LNCaP clone FGC (cell line): ENCODE data around the gene USH2A.

ENCODE experiments used
- DNase-seq: peaks from one replicate; pipeline ENCODE4 v3.0.0-alpha.2; 2011; ENCODE audit warnings: low read depth
- H3K4me3 ChIP-seq: 2 replicates; pipeline ENCODE4 v1.5.1; 2011; ENCODE audit warnings: mild to moderate bottlenecking, low read depth, low read length, control low read depth
- TF ChIP-seq, protein P1 (sequence below): IDR thresholded peaks from 2 replicates; pipeline ENCODE4 v1.5.1; 2012; ENCODE audit warnings: mild to moderate bottlenecking; ENCODE audit not compliant: control insufficient read depth, insufficient read depth; ENCODE audit errors: extremely low read depth

The USH2A gene

GRCh38 chr1:215718575-215719287, 704.5 kb downstream of the USH2A start:
- no peak overlapping the region for H3K4me3 ChIP-seq
- TF ChIP-seq, protein P1, sequence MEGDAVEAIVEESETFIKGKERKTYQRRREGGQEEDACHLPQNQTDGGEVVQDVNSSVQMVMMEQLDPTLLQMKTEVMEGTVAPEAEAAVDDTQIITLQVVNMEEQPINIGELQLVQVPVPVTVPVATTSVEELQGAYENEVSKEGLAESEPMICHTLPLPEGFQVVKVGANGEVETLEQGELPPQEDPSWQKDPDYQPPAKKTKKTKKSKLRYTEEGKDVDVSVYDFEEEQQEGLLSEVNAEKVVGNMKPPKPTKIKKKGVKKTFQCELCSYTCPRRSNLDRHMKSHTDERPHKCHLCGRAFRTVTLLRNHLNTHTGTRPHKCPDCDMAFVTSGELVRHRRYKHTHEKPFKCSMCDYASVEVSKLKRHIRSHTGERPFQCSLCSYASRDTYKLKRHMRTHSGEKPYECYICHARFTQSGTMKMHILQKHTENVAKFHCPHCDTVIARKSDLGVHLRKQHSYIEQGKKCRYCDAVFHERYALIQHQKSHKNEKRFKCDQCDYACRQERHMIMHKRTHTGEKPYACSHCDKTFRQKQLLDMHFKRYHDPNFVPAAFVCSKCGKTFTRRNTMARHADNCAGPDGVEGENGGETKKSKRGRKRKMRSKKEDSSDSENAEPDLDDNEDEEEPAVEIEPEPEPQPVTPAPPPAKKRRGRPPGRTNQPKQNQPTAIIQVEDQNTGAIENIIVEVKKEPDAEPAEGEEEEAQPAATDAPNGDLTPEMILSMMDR, result no peak
- DNase-seq, result no peak

GRCh38 chr1:215717677-215718426, 705.4 kb downstream of the USH2A start:
- DNase-seq, result no peak
- no peak overlapping the region for H3K4me3 ChIP-seq
- TF ChIP-seq, protein P1, result no peak

DNA sequence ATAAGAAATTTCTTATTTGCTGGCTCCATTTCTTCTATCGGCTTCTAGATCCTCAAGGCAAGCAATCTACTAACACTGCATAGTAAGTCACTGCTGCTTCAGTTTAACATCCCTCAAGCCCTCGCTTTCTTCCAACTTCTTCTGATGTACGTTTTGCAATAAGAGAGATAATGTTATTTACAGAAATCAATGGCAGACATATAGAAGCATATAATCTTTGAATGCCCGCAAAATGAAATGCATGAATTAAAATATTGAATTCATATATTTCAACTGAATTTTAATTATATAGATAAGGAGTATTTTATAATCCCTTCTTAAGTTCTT, 712.4 kb downstream of the USH2A start:
- TF ChIP-seq, protein P1, result no peak
- DNase-seq, result no peak
- H3K4me3 ChIP-seq, result no peak overlapping the region

DNA sequence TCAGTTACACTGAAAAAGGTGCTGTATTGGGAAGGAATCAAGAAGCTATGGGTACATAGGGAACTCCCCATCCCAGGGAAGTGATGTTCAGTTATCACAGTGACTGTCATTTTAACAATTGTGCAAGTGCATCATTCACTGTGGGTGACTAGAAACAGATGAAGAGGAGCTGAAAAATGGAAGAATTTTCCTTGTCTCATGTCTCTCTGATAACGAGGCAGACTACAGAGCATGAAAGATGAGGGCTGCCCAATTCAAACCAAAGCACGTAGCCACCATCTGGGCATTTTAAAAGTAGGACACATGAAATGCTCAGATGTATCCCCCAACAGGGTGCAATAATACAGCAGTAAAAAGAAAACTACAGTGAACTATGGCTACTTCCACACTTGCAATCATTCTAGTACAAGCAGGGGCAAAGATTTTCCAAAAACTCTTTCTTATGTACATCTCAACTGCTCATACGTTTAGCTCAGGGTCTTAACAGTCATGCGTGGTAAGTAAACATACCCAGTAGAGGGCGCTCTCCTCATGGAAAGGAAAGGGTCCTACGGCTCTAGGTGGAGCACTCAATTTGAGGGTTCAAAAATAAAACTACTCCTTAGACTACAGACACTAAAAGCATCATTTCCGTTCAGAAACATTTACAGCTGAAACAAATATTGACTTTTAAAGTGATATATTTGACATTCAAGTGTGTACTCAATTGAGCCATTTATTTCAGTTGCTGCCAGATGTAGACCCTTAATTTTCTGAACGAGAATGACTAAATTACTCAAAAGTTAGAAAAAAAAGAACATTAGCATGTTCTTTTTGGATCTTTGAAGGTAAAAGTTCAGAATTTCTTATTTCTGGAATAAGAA, 713.0 kb downstream of the USH2A start:
- no peak overlapping the region for H3K4me3 ChIP-seq
- TF ChIP-seq, protein P1, result peak; percentile 76
- DNase-seq, result no peak

DNA sequence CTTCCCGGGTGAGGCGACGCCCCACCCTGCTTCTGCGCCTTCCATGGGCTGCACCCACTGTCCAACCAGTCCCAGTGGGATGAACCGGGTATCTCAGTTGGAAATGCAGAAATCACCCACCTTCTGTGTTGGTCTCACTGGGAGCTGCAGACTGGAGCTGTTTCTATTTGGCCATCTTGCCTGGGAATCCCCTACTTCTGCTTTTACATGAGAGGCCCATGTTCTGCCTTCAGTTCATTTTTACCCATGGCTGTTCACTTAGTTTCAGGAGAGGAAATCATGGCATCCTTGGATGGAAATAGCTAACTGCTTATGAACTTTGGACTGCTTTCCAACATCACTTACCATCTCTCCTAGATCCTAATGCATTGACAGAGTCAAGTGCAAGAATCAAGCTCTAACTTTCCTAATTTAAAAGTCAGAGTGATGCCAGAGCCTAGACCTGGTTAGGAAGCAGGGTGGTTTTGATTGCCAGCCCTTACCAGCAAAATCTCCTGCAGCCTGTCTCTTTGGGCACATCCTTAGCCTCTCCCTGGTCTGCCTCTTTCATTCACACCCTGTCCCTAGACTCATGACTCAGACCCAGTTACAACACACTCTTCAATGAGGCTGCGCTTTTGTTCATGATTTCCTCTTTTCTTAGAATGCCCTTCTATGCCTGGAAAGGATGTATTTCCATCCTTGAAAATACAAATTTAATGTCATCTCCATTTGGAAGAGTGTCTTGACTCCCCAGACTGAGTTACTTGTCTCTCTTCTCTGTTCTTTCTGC, 719.0 kb downstream of the USH2A start:
- TF ChIP-seq, protein P1, result no peak
- H3K4me3 ChIP-seq, result no peak overlapping the region
- no peak for DNase-seq

- no peak overlapping the region for H3K4me3 ChIP-seq
- TF ChIP-seq, protein P1, result peak; percentile 52
- DNase-seq, result peak; percentile 10
These were observed 741.0 kb downstream of the USH2A start for GRCh38 chr1:215682232-215682631.
